ENCODE data around the gene EIF4E3. TPM values are rescaled to one million over a fixed set of nuclear protein-coding genes. Genes with fewer than 3 reads are reported as not detected.
A peak's percentile ranks its signal among the peaks of the same experiment; 100 is the strongest.

EIF4E3 gene
- total RNA-seq, 3 donors from 2014 or later (not counting 1 experiment from before 2014, with no cell fraction given) = 44.9 to 52.2 (median 46.7) TPM

- no peaks in the 10 kb centered on the region for H3K36me3 Mint-ChIP-seq
- Histone ChIP-seq H3K27me3 (ENCODE audit: control insufficient read depth, insufficient read depth, low read length) (no peaks in the 10 kb centered on the region), H3K4me3 (ENCODE audit: low read length) (no peak overlapping the region), H3K9me3 (ENCODE audit: control insufficient read depth, insufficient read depth, low read length) (no peaks in the 10 kb centered on the region), H3K36me3 (ENCODE audit: control insufficient read depth, insufficient read depth, low read length) (peaks cover 4% of the 10 kb centered on the region), H3K27ac (ENCODE audit: low read length) (no peak overlapping the region), H3K4me1 (ENCODE audit: control insufficient read depth, insufficient read depth, low read length) (peaks cover 11% of the 10 kb centered on the region)
- intact Hi-C loops (cut with micrococcal nuclease) = loop anchor here (5.0 kb wide), 1 partner anchor 1108 kb away; no protein-coding TSS in a partner anchor
- TF ChIP-seq, protein P1, sequence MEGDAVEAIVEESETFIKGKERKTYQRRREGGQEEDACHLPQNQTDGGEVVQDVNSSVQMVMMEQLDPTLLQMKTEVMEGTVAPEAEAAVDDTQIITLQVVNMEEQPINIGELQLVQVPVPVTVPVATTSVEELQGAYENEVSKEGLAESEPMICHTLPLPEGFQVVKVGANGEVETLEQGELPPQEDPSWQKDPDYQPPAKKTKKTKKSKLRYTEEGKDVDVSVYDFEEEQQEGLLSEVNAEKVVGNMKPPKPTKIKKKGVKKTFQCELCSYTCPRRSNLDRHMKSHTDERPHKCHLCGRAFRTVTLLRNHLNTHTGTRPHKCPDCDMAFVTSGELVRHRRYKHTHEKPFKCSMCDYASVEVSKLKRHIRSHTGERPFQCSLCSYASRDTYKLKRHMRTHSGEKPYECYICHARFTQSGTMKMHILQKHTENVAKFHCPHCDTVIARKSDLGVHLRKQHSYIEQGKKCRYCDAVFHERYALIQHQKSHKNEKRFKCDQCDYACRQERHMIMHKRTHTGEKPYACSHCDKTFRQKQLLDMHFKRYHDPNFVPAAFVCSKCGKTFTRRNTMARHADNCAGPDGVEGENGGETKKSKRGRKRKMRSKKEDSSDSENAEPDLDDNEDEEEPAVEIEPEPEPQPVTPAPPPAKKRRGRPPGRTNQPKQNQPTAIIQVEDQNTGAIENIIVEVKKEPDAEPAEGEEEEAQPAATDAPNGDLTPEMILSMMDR (IDR thresholded peaks at IDR 0.05) = no peak
- ATAC-seq (no peak), DNase-seq (no peak)
- peaks cover 76 to 82% of the 10 kb centered on the region in 2 donors for H3K4me1 Mint-ChIP-seq
- H3K27ac Mint-ChIP-seq = peak overlapping the region in 1 of 2 donors; percentile 48
- H3K9me3 Mint-ChIP-seq = no peaks in the 10 kb centered on the region
- H3K27me3 Mint-ChIP-seq (ENCODE audit: low read depth in 2 of 2) = no peaks in the 10 kb centered on the region
- WGBS (ENCODE audit: insufficient coverage) = 95% methylated on average over 4 of the region's 4 CpGs
- no peak overlapping the region for H3K4me3 Mint-ChIP-seq
These were observed 10.6 kb downstream of the EIF4E3 start for GRCh38 chr3:71714595-71714994.

GRCh38 chr3:71713041-71713440 is 12.2 kb downstream of the EIF4E3 start:
- DNase-seq = no peak
- intact Hi-C loops (cut with micrococcal nuclease) = loop anchor here (5.0 kb wide), 1 partner anchor 1109 kb away; no protein-coding TSS in a partner anchor
- no peak overlapping the region for H3K4me3 ChIP-seq (ENCODE audit: low read length)
- no peaks in the 10 kb centered on the region for H3K27me3 Mint-ChIP-seq (ENCODE audit: low read depth in 2 of 2)
- H3K9me3 Mint-ChIP-seq = no peaks in the 10 kb centered on the region
- peak overlapping the region; percentile 36 to 72 for H3K27ac Mint-ChIP-seq
- no peaks in the 10 kb centered on the region for H3K36me3 Mint-ChIP-seq
- 100% methylated on average over 2 of the region's 2 CpGs for WGBS (ENCODE audit: insufficient coverage)
- peaks cover 7% of the 10 kb centered on the region for H3K36me3 ChIP-seq (ENCODE audit: control insufficient read depth, insufficient read depth, low read length)
- TF ChIP-seq, protein P1 (IDR thresholded peaks at IDR 0.05) = no peak
- peaks cover 22% of the 10 kb centered on the region for H3K4me1 ChIP-seq (ENCODE audit: control insufficient read depth, insufficient read depth, low read length)
- no peak for ATAC-seq
- no peak overlapping the region for H3K27ac ChIP-seq (ENCODE audit: low read length)
- no peak overlapping the region for H3K4me3 Mint-ChIP-seq
- H3K4me1 Mint-ChIP-seq = peaks cover 74 to 82% of the 10 kb centered on the region in 2 donors
- no peaks in the 10 kb centered on the region for H3K27me3 ChIP-seq (ENCODE audit: control insufficient read depth, insufficient read depth, low read length)
- no peaks in the 10 kb centered on the region for H3K9me3 ChIP-seq (ENCODE audit: control insufficient read depth, insufficient read depth, low read length)

DNA sequence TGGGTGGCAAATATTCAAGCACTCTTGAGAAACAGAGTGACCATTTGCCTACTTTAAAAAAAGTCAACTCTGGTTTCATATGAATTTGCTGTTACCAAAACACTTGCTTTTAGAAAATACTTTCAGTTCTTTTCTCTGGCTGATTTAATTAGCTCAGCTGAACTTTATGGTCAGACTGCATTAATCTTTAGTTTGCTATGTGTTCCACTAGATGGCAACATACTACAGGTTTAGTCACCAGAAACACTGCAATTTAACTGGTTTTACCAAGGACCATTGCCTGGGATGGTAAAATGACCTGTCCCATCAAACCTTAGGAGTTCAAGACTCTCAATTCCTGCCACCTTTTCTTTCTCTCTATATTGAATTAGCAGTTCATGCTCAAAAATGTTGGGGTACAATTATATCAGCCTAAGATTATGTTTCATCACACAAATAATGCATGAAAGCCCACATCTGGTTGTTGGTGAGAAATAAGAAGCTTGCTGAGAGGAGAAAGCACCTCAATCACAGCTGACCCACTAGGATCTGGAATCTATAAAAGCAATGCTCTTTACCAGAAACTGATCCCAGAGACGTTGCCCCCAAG is 14.2 kb downstream of the EIF4E3 start:
- Mint-ChIP-seq H3K27ac (peak overlapping the region in 1 of 2 donors; percentile 72), H3K36me3 (no peaks in the 10 kb centered on the region)
- intact Hi-C loops (cut with micrococcal nuclease) = loop anchor here (1.0 to 5.0 kb wide), 2 partner anchors 148 to 1111 kb away; no protein-coding TSS in a partner anchor

More for the DNA sequence above, 14.2 kb downstream of the EIF4E3 start:
- ATAC-seq = peak; percentile 76 to 82 (median 79)
- Mint-ChIP-seq H3K9me3 (no peaks in the 10 kb centered on the region), H3K4me1 (peaks cover 63 to 74% of the 10 kb centered on the region in 2 donors), H3K27me3 (ENCODE audit: low read depth in 2 of 2) (no peaks in the 10 kb centered on the region), H3K4me3 (no peak overlapping the region)
- Histone ChIP-seq H3K4me1 (ENCODE audit: control insufficient read depth, insufficient read depth, low read length) (peaks cover 23% of the 10 kb centered on the region), H3K27me3 (ENCODE audit: control insufficient read depth, insufficient read depth, low read length) (no peaks in the 10 kb centered on the region), H3K36me3 (ENCODE audit: control insufficient read depth, insufficient read depth, low read length) (peaks cover 7% of the 10 kb centered on the region), H3K27ac (ENCODE audit: low read length) (no peak overlapping the region), H3K4me3 (ENCODE audit: low read length) (no peak overlapping the region), H3K9me3 (ENCODE audit: control insufficient read depth, insufficient read depth, low read length) (no peaks in the 10 kb centered on the region)
- peak in 1 of 2 donors; percentile 71 for DNase-seq
- TF ChIP-seq, protein P1 (IDR thresholded peaks at IDR 0.05) = peak; percentile 74
- WGBS (ENCODE audit: insufficient coverage) = 23% methylated on average over 1 of the region's 1 CpG

Measured in natural killer cell (primary cell).